GM21825 (cell line): ENCODE data around the gene IQCH.

Experiments used
- ATAC-seq: cut with Tn5 transposase; IDR thresholded peaks from one replicate; pipeline ENCODE4 v1.9.1; 2021; ENCODE audit warnings: mild to moderate bottlenecking, moderate library complexity; ENCODE audit not compliant: unreplicated experiment

Gene IQCH

GRCh38 chr15:67386947-67387346 is 132.4 kb downstream of the IQCH start:
- ATAC-seq: no peak

- no peak for ATAC-seq
Observed at GRCh38 chr15:67389975-67390374, 135.4 kb downstream of the IQCH start.

- ATAC-seq: no peak
Observed at GRCh38 chr15:67394873-67395639, 140.5 kb downstream of the IQCH start.

- ATAC-seq: no peak
Observed at GRCh38 chr15:67396114-67396513, 141.5 kb downstream of the IQCH start.

GRCh38 chr15:67397139-67397538 is 142.6 kb downstream of the IQCH start:
- ATAC-seq: no peak

GRCh38 chr15:67399925-67400324 is 145.3 kb downstream of the IQCH start:
- ATAC-seq: no peak

GRCh38 chr15:67400890-67401289 is 146.3 kb downstream of the IQCH start:
- no peak for ATAC-seq

GRCh38 chr15:67401336-67401735 is 146.8 kb downstream of the IQCH start:
- ATAC-seq: no peak

GRCh38 chr15:67403428-67404154 is 149.0 kb downstream of the IQCH start:
- ATAC-seq: no peak

GRCh38 chr15:67405208-67406191 is 150.9 kb downstream of the IQCH start:
- no peak for ATAC-seq

- ATAC-seq: no peak
Observed at GRCh38 chr15:67406257-67406861, 151.8 kb downstream of the IQCH start.

GRCh38 chr15:67407786-67408185 is 153.2 kb downstream of the IQCH start:
- no peak for ATAC-seq

- ATAC-seq: no peak
Observed at GRCh38 chr15:67409175-67409574, 154.6 kb downstream of the IQCH start.

- no peak for ATAC-seq
Observed at GRCh38 chr15:67411486-67411885, 156.9 kb downstream of the IQCH start.

GRCh38 chr15:67413770-67414390 is 159.3 kb downstream of the IQCH start:
- ATAC-seq: no peak

- no peak for ATAC-seq
Observed at GRCh38 chr15:67415181-67415580, 160.6 kb downstream of the IQCH start.

- ATAC-seq: no peak
Observed at GRCh38 chr15:67416891-67417290, 162.3 kb downstream of the IQCH start.

GRCh38 chr15:67419705-67420104 is 165.1 kb downstream of the IQCH start:
- ATAC-seq: no peak

- ATAC-seq: no peak
Observed at GRCh38 chr15:67420137-67420536, 165.6 kb downstream of the IQCH start.

- no peak for ATAC-seq
Observed at GRCh38 chr15:67421105-67421504, 166.5 kb downstream of the IQCH start.
